HG03575 (cell line): ENCODE data around the gene LBX1.

Experiments used
- ATAC-seq: cut with Tn5 transposase; IDR thresholded peaks from one replicate; pipeline ENCODE4 v1.9.1; 2021; ENCODE audit not compliant: unreplicated experiment, insufficient number of reproducible peaks, low FRiP score; ENCODE audit errors: extremely low read depth

LBX1 gene, protein sequence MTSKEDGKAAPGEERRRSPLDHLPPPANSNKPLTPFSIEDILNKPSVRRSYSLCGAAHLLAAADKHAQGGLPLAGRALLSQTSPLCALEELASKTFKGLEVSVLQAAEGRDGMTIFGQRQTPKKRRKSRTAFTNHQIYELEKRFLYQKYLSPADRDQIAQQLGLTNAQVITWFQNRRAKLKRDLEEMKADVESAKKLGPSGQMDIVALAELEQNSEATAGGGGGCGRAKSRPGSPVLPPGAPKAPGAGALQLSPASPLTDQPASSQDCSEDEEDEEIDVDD

DNA sequence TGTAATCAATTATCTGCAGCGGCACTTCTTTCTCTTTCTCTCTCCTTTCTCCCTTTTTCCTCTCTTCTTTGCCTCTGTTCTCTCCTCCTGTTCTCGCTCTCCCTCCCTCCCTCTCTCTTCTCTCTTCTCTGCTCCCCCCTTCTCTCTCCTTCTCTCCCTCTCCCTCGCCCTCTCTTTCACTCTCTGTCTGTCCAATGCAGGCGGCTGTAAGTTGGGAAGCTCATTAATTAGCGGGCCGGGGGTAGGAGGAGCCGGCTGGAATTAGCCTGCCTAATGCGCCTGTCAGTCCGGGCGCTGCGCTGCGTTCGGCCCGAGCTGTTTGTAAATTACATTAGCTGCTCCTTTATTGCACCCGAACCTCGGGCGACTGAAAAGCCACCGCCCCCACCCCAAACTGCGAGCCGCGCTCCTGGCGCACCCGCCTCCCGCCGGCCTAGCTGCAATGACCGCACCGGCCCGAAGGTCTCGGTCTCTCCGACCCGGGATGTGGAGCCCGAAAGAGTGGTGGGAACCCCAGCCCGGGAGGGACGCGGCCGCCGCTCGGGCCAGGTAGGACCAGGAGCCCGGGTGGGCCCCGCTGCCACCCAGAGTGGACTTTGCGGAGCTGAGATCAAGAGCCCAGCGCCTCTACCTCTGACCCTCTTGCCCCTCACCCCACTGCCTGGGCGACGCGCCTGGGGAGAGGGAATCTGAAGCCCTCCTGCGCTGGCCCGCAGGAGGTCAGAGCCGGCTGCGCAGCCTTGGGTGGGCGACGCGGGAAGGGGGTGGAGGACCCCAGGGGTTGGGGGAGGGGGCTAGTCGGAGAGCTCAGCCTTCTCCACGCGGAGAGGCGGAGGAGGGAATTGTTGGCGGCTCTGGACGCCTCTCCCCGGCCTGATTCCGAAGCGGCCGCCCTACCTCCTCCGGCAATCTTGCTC is at the start of gene LBX1:
Gene LBX1, minus strand, starts transcription at position 198 of the 917 bp plus-strand sequence. CDS start 648 bp downstream, outside the sequence.
- ATAC-seq = no peak

DNA sequence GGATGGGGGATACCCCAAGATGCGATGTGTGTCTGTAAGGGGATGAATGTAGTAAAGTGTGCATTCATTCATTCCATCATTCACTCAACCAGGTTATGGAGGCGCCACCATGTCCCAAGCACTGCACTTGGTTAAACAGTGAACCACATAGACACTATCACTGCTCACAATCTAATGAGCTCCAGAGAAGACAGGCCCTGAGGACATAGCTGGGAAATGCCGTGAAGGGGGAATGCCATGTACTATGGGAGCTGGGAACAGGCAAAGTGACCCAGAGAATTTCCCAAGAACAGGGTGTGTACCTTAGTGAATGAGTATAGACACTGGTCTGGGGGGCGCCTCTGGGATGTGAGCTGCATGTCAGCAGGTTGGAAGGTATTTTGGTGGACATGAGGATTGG is 44.5 kb upstream of the LBX1 start:
- ATAC-seq = no peak

DNA sequence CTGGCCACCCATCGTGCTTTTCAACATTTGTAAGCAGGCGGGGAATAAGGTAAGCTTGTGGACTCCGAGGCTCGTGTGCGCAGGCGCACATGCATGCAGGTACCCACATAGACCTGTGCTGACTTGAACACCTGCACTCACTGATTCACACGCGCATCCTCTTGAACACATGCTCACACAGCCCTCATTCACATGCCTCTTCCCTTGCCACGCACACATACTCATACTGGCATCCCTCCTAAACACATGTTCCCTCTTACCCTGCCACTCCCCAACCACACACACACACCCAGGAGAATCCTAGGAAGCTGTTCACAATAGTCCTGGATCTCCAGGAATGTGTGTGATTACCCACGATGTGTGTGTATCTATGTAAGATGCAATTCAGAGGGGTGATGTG is 44.1 kb upstream of the LBX1 start:
- no peak for ATAC-seq

DNA sequence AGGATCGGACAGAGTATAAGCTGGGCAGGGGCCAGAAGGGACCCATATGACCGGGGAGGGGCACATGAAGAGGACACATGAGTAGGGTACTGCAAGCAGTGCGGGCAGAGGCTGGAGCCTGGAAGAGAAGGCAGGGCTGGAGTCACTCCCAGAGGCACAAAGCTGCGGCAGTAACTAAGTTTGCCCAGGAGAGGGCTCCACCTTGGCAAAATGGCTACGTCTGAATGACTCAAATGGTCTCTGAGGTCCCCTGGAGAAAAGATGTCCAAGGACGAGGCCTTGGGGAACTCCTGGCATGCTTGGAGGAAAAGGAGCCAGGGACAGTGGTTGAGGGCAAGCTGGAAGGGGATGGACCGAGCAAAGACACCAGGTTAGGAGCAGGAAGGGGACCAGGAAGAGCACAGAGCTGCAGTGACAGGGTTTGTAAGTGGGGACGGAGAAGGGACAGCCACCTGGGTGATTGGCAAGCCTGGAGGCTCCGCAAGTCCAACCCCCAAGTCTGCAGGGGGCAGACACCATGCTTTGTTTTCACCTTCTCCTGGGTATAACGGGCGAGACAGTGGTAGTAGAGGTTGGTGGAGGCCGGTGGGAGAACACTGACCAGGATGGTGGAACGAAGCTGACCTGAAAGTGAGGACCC is 43.1 kb upstream of the LBX1 start:
- ATAC-seq = no peak

DNA sequence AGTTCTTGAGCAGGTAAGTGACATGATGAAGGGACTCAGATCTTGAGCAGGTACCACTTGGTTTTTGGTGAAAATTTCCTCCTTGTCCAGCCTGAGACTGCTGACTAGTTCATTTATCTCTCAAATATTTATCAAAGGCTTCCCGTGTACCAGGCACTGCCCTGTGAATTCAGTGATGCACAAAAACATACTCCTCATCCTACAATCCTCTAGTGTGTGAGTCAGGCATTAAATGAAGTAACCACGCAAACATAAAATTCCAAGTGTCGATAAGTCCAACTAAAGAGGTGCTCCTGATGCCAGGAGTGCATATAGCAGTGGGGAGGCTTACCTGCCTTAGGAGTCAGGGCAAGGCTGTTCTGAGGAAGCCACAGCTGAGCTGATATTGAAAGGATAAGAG is 41.5 kb upstream of the LBX1 start:
- no peak for ATAC-seq

DNA sequence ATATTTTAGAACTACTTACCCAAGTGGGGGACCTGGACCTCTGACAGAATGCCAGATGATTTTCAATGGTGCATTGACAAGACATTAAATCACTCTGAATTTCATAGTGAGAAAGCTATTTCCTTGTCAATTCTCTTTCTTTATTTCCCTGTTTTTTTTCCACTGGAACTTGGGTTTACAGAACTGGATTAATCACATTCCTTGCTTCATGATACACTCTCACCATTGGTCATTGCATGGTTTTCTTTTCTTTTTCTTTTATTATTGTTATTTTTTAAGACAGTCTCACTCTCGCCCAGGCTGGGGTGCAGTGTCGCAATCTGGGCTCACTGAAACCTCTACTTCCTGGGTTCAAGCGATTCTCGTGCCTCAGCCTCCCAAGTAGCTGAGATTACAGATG is 38.5 kb upstream of the LBX1 start:
- no peak for ATAC-seq

DNA sequence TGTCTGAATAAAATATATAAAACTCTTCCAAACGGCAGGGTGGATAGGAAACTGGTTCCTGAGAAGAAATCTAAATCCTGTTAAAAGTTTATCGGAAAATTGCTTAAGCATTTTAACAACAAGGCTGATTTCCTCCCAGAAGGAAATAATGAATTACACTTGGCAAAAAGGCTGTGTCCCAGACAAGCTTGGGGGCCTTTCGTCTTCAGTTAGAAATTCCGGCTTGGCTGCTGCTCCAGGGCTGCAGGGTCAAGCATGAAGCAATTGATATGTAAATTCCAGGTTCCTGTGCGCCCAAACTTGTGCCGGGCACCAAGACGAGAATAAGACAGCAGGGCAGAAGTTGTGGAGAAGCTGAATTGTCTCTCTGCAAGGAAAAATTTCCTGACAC is 38.0 kb upstream of the LBX1 start:
- ATAC-seq = no peak

DNA sequence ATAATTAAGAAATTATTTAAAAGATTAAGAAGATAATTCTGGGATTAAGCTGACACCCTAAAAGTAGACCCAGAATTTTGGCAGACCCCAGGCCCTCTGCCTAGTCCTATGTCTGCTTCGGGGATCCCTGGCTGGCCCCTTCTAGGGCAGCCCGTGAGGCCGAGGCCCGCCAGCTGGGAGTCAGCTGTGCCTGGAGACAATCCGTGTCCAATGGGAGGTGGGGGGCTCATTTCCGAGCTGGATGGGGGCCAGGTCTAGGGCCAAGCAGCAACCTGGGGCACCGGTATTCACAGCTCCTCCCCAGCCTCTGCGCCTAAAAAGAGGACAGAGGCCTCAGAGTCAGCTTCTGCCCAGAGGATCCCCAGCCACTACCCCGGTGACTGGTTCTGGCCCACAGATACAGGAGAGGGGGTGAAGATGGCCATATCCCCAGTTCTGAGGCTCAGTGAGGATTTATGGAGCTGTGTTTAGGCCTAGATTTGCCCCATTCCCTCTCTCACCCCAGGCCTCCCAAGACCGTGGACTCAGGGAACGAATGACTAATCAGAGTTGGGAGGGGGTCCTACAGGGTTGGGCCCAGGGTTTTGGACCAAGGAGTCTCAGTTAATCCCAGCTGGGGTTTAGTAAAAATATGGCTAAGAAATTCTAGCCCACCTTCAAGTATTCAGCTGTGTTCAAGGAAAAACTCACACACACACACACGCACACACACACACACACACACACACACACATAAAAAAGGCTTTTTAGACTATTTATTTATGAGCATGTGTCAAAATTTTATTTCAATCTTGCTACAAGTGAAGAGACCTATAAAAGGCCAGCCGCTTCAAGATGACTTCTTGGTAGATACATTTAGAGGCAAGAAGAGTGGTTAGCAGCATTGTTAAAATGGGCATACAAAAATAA is 37.4 kb upstream of the LBX1 start:
- no peak for ATAC-seq

DNA sequence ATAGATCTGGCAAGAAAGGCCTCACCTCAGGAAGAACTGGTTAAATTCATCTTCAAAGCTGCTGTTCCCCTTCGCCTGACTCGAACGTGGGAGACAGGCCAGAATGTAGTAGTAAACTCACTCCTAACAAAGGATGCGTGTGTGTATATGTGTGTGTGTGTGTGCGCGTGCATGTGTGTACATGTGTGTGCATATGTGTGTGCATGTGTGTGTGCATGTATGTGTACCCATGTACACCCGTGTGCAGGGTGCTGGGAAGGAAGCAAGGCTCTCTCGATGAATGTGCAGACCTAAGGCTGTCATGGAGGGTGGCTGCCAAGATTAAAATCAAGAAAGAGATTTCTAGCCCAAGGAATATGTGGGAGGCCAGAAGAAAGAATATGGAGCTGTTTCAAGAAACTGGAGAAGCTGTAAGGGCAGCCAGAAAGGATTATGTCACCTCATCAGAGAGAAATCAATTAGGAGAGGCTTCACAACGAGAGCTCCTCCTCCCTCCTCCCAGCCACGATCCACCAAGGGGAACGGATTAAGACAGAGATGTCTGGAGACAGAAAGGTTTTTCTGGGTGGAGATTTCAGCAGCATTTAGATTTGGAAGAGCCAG is 34.0 kb upstream of the LBX1 start:
- ATAC-seq = no peak

DNA sequence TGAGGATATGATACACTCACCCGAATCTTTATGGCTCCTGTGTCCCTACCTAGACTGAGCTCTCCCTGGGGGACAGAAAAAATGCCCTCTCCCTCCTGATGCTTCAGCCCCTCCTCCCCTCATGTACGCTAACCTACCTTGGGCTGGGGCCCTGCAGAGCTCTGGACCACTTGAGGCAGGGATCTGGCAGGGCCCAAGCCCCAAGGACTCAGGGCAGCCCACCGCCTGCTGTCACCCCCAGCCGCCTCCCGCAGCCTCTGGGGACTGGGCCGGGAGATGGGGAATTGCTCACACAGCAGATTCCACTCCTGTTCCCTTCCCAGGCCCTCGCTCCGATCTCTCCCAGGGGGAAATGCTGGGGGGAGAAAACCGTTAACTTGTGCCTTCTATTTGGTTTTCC is 32.9 kb upstream of the LBX1 start:
- ATAC-seq = no peak

DNA sequence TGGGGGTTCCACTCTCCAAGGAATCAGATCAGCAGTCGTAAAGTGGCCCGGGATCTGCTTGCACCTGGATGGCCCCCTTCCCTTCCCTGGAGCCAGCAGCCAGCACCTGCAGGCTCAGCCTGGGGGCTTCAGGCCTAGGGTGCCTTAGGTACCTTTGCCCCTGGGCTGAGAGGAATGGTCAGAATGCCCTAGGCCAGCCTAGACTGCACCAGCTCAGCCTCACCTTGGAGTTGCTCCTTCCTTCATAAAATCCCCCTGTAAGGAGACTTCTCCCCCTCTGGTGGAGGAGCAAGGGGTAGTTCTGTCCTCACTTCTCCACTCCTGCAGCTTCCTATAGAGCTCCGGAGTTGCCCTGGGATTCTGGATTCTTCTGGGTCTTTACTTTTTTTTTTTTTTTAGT is 32.4 kb upstream of the LBX1 start:
- no peak for ATAC-seq

DNA sequence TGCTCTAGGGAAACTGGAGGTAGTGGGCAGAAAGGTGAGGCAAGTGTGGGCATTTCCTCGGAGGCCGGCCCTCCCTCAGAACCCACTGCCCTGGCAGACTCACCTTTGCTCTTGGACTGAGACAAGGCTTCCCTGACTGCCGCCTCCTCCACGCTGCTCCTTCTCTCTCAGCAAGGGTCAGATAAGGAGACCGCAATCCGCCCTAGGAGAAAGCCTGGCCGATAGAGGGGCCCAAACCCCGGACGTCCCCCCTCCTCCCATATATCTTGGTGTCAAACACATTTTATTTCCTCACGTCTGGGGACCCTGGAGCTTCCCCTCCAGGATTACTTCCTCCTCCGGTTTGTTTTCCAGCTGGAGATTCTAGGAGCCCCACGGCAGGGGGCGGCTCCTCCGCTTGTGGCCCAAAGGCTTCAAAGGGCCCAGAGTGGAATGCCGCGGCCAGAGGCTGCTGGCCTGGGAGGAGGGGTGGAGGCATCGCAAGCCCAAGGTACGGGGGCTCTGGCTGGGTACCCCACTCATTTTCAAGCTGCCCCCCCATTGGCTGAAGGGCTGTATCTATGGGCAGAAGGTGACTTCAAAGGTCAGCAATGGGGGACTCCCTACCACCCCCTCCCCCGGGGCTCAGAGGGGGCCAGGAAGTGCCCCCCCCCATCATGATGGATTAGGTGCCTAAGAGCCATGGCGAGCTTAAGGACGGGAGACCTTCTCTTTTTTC is 31.7 kb upstream of the LBX1 start:
- ATAC-seq = no peak

DNA sequence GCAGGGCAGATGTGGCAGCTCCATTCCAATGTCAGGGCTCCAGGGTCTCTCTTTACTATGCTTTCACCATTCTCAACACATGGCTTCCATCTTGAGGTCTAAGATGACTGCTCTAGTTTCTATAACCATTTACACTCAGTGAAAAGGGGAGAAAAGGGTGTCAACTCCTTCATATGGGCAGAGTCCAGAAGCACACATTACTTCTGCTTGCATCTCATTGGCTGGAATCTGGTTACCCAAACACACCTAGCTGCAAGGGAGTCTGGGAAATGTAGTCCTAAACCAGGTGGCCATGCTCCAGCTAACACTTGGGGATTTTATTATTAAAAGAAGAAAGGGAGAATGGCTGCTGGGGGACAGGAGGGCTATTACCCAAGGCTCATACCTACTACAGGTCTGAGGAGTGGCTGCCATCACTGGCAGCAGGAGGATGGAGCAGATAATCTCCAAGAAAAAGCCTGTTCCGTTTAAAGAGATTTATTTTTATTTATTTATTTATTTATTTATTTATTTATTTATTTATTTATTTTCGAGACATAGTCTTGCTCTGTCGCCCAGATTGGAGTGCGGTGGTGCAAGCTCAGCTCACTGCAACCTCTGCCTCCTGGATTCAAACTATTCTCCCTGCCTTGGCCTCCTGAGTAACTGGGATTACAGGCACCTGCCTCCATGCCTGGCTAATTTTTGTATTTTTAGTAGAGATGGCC is 29.1 kb upstream of the LBX1 start:
- no peak for ATAC-seq

DNA sequence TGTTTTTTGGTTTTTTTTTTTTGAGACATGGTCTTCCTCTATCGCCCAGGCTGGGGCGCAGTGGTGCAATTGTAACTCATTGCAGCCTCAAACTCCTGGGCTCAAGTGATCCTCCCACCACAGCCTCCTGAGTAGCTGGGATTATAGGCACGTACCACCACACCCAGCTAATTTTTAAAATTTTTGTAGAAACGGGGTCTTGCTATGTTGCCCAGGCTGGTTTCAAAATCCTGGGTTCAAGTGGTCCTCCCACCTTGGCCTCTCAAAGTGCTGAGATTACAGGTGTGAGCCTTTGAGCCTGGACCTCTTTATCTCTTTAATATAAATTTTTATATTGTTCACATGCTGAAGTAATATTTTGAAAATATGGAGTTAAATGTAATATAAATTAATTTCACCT is 28.2 kb upstream of the LBX1 start:
- ATAC-seq = no peak

DNA sequence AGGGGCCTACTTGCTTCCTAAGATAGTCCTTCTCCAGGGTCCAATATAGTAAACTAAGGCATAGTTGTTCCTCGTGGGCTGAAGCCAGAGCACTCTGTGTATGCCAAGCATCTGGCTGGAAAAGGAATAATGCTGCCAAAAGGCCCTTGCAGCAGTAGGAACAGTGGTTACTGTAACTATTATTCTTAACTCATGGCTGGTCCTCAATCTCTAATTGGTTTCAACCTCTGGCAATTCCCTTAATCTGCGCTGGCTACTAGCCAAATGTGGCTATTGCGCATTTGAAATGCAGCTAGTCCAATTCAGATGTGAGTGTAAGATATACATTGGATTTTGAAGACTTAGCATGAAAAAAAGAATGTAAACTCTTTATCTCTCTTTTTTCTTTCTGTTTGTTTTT is 27.8 kb upstream of the LBX1 start:
- ATAC-seq = no peak

DNA sequence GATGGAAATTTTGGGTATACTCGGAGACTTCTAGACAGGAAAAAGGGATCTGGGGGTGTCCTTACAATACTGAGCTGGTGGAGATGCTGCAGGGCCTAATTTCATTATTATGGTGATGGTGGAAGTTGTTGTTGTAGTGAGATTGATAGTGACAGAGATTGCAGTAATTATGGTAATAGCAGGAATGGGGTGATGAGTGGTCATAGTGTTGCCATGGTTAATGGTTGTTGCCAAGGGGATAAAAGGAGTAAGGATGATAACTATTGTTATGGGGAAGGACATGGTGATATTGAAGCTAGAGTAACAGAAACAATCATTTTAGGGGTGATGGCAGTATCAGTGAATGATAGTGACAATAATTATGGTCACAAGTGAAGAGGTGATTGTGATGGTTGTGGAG is 27.1 kb upstream of the LBX1 start:
- ATAC-seq = no peak

DNA sequence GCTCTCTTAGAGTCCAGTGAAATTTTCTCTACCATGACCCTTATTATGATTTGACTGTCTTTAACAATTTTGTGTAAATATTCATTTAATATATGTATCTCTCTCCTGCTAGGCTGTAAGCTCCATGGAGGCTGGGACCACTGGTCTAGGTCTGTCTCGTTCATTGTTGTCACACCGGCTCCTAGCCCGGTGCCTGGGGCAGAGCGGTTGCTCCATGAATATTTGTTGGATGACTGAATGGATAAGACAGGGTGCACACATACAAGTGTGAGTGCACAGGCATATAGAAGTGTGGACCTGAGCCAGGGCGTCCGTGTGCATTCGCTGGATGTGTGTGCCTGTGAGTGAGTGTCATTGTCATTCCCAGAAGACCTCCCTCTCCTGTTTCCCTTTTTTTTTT is 20.9 kb upstream of the LBX1 start:
- ATAC-seq = no peak
